HCT116 (cell line): ENCODE data around the gene CRK.

Experiments used
- EZH2 ChIP-seq: fragments of 200-600 bp; sonication (generic); IDR thresholded peaks from 2 replicates; pipeline ENCODE4 v1.6.1; 2017; ENCODE audit warnings: antibody characterized with exemption, mixed run types
- SP1 ChIP-seq: IDR thresholded peaks from 2 replicates; pipeline ENCODE4 v1.6.1; 2012; ENCODE audit warnings: low read depth
- YY1 ChIP-seq: IDR thresholded peaks from 2 replicates; pipeline ENCODE4 v1.6.1; 2011; ENCODE audit warnings: low read length, low read depth, moderate library complexity, mild to moderate bottlenecking; ENCODE audit not compliant: insufficient replicate concordance; ENCODE audit errors: extremely low read depth
- TF ChIP-seq, protein P1 (sequence below), 3 experiments: fragments of 200-600 bp in 1 of 3; sonication (generic) in 1 of 3; IDR thresholded peaks in 2 of 3; conservative IDR thresholded peaks in 1 of 3; 2 replicates each; pipeline ENCODE4 v1.5.1; 2012 to 2017; ENCODE audit warnings: low read depth in 2 of 3, low read length in 2 of 3, antibody characterized with exemption in 1 of 3, borderline replicate concordance in 1 of 3, control low read depth in 1 of 3, mild to moderate bottlenecking in 1 of 3, mixed read lengths in 1 of 3, mixed run types in 1 of 3, moderate library complexity in 1 of 3; ENCODE audit not compliant: insufficient read depth in 1 of 3

DNA sequence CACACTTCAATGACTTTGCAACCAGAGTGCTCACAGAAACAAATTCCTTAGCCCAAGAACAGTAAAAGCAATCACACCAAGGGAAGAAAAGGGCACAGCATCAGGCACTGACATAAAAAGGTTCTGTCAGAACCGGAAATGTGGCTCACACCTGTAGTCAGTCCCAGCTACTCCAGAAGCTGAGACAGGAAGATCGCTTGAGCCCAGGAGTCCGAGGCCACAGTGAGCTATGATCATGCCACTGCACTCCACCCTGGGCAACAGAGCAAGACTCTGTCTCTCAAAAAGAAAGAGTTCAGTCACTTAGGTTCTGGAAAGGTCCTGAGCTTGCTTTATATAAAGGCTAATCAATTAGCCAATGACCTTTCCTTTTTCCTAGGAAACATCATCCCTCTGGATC is 78.7 kb downstream of the CRK start:
- TF ChIP-seq YY1 (no peak), SP1 (no peak), EZH2 (no peak)
- TF ChIP-seq, protein P1, sequence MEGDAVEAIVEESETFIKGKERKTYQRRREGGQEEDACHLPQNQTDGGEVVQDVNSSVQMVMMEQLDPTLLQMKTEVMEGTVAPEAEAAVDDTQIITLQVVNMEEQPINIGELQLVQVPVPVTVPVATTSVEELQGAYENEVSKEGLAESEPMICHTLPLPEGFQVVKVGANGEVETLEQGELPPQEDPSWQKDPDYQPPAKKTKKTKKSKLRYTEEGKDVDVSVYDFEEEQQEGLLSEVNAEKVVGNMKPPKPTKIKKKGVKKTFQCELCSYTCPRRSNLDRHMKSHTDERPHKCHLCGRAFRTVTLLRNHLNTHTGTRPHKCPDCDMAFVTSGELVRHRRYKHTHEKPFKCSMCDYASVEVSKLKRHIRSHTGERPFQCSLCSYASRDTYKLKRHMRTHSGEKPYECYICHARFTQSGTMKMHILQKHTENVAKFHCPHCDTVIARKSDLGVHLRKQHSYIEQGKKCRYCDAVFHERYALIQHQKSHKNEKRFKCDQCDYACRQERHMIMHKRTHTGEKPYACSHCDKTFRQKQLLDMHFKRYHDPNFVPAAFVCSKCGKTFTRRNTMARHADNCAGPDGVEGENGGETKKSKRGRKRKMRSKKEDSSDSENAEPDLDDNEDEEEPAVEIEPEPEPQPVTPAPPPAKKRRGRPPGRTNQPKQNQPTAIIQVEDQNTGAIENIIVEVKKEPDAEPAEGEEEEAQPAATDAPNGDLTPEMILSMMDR (IDR thresholded peaks at IDR 0.05 in 2 of 3, conservative IDR thresholded peaks at IDR 0.05 in 1 of 3; ENCODE audit: borderline replicate concordance in 1 of 3, insufficient read depth in 1 of 3, low read depth in 2 of 3, low read length in 2 of 3): no peak
